Uterus (tissue), 4 donors: ENCODE measurements around the gene RRAS. TPM values are rescaled to one million over a fixed set of nuclear protein-coding genes. Genes with fewer than 3 reads are reported as not detected.

Experiments used
- DNase-seq, 2 donors: peaks; one replicate each; pipeline ENCODE4 v3.0.0-alpha.2; 2019 to 2020
- H3K27ac ChIP-seq, 2 donors: fragments of 200-600 bp; sonication (generic); 1 replicate in 1 of 2; 2 replicates in 1 of 2; pipeline ENCODE4 v1.5.1; 2016 to 2018
- H3K27me3 ChIP-seq, 2 donors: fragments of 200-600 bp; sonication (generic); one replicate each; pipeline ENCODE4 v1.5.1; 2018 to 2019; ENCODE audit warnings: control low read depth in 1 of 2
- H3K36me3 ChIP-seq, 2 donors: fragments of 200-600 bp; sonication (generic); one replicate each; pipeline ENCODE4 v1.5.1; 2019; ENCODE audit warnings: control low read depth in 1 of 2
- H3K4me1 ChIP-seq, 2 donors: fragments of 200-600 bp; sonication (generic); one replicate each; pipeline ENCODE4 v1.5.1; 2018 to 2019; ENCODE audit warnings: control low read depth in 1 of 2
- H3K4me3 ChIP-seq, 2 donors: fragments of 200-600 bp; sonication (generic); 1 replicate in 1 of 2; 2 replicates in 1 of 2; pipeline ENCODE4 v1.5.1; 2018 to 2019; ENCODE audit warnings: mild to moderate bottlenecking in 1 of 2
- H3K9me3 ChIP-seq, 2 donors: fragments of 200-600 bp; sonication (generic); one replicate each; pipeline ENCODE4 v1.5.1; 2019; ENCODE audit warnings: control low read depth in 1 of 2
- POLR2A ChIP-seq, 2 donors: fragments of 450-650 bp; IDR thresholded peaks; one replicate each; pipeline ENCODE4 v1.6.1; 2016; ENCODE audit warnings: antibody characterized with exemption in 2 of 2, mild to moderate bottlenecking in 1 of 2, moderate library complexity in 1 of 2
- intact Hi-C: fragments of 100-400 bp; cut with DNase I; formaldehyde crosslinking; loops from one replicate; pipeline ENCODE4 v1.15.1; 2023; ENCODE audit warnings: low total_unique reads
- total RNA-seq, 4 donors: library from RNA; depleted of rRNA in 3 of 4; stranded (reverse); fragments of >200 nt in 3 of 4; gene quantifications; one replicate each; pipeline versions ENCODE4 v1.1.0 to v1.2.4, GENCODE V29; 2014 to 2023
- TF ChIP-seq, protein P1 (sequence below), 4 experiments: fragments of 200-600 bp in 2 of 4; fragments of 450-650 bp in 2 of 4; sonication (generic) in 2 of 4; IDR thresholded peaks; one replicate each; pipeline ENCODE4 v1.5.1; 2016 to 2019; ENCODE audit warnings: antibody characterized with exemption in 4 of 4, mild to moderate bottlenecking in 2 of 4, moderate library complexity in 1 of 4
- donor health status: DM: yes; HTN: yes; CAD: no.

RRAS gene
- total RNA-seq, 4 donors from 2014 or later, result 17.1 to 106 (median 47.7) TPM

DNA sequence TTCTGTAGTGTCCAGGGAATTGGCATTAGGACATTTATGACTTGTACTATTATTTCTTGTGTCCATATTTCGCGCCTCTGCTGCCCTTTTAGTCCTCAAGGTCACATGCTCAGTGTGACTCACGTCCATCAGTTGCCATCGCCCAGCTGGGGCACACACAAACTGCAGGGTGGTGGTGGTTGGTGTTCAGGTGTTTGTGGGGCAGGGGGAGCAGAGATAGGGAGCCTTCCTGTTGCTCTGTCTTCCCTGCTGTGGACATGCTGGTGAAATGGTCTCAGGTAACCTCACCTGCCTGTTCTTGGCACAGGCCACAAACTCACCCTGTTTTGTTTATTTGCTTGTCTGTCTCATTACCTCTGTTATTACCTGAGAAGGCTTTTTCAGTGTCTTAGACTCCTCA, 26.6 kb downstream of the RRAS start:
- no peak overlapping the region for H3K27ac ChIP-seq

DNA sequence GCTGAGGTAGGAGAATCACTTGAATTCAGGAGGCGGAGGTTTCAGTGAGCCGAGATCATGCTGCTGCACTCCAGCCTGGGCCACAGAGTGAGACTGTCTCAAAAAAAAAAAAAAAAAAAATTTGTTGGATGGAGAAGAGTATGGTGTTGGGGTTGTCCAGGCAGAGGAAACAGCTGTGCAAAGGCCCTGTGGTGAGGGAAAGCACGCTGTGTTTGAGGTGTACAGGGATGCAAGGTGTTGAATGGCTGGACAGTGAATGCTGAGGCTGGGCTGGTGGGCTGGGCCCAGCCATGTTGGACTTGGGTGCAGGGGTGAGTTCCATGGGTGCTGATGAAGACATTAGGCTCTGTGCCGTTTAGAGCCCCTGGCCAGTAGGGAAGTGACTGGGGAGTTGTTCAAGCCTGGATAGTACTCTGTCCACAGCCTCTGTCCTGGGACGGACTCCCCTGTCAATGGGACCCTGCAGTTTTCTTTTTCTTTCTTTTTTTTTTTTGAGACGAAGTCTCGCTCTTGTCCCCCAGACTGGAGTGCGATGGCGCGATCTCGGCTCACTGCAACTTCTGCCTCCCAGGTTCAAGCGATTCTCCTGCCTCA, 30.3 kb downstream of the RRAS start:
- Histone ChIP-seq H3K36me3 (no peaks in the 10 kb centered on the region), H3K27ac (no peak overlapping the region), H3K4me3 (no peak overlapping the region), H3K9me3 (no peaks in the 10 kb centered on the region), H3K27me3 (no peaks in the 10 kb centered on the region), H3K4me1 (no peaks in the 10 kb centered on the region)
- TF ChIP-seq POLR2A (IDR thresholded peaks at IDR 0.05), result no peak
- TF ChIP-seq, protein P1, sequence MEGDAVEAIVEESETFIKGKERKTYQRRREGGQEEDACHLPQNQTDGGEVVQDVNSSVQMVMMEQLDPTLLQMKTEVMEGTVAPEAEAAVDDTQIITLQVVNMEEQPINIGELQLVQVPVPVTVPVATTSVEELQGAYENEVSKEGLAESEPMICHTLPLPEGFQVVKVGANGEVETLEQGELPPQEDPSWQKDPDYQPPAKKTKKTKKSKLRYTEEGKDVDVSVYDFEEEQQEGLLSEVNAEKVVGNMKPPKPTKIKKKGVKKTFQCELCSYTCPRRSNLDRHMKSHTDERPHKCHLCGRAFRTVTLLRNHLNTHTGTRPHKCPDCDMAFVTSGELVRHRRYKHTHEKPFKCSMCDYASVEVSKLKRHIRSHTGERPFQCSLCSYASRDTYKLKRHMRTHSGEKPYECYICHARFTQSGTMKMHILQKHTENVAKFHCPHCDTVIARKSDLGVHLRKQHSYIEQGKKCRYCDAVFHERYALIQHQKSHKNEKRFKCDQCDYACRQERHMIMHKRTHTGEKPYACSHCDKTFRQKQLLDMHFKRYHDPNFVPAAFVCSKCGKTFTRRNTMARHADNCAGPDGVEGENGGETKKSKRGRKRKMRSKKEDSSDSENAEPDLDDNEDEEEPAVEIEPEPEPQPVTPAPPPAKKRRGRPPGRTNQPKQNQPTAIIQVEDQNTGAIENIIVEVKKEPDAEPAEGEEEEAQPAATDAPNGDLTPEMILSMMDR (IDR thresholded peaks at IDR 0.05), result no peak
- intact Hi-C loops, result no loop called here
- no peak for DNase-seq

More for the DNA sequence above, 26.6 kb downstream of the RRAS start:
- Histone ChIP-seq H3K4me1 (no peaks in the 10 kb centered on the region), H3K9me3 (no peaks in the 10 kb centered on the region), H3K4me3 (no peak overlapping the region), H3K27me3 (no peaks in the 10 kb centered on the region), H3K36me3 (no peaks in the 10 kb centered on the region)
- DNase-seq, result no peak
- intact Hi-C loops, result no loop called here
- TF ChIP-seq POLR2A (IDR thresholded peaks at IDR 0.05), result no peak
- TF ChIP-seq, protein P1 (IDR thresholded peaks at IDR 0.05), result no peak

DNA sequence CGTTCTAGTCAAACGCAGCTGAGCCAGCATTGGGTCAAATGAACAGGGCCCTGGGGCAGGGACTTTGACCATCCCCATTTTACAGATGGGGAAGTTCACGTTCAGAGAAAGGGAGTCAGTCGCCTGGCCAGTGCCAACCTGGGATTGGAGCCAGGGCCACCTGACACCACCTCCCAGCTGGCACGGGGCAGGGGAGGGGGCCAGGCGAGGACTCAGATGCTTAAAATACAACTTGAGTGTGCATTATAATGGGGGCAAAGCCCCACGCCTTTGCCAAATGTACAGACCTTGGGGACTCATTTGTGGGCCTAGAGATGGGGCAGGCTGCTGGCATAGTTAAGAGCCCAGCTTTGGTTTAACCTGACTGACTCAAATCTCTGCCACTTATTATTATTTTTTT, 34.3 kb downstream of the RRAS start:
- Histone ChIP-seq H3K27ac (no peak overlapping the region), H3K4me1 (no peaks in the 10 kb centered on the region), H3K36me3 (no peaks in the 10 kb centered on the region), H3K9me3 (no peaks in the 10 kb centered on the region), H3K4me3 (no peak overlapping the region), H3K27me3 (no peaks in the 10 kb centered on the region)
- TF ChIP-seq, protein P1 (IDR thresholded peaks at IDR 0.05), result no peak
- TF ChIP-seq POLR2A (IDR thresholded peaks at IDR 0.05), result no peak
- intact Hi-C loops, result no loop called here
- DNase-seq, result no peak

DNA sequence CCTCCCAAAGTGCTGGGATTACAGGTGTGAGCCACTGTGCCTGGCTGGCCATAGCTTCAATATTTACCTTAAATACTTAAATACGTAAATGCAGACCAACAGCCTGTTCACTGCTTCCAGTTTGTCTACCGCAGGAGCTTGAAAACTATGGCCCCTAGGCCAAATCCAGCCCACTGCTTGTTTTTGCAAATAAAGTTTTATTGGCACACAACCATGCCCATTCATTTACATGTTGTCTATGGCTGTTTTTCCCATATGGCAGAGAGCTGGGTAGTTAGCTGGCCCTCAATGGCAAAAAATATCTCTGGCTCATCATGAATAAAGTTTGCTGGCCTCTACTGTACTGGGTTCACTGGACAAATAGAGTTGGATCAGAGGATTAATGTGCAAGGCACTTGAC, 37.1 kb downstream of the RRAS start:
- DNase-seq, result no peak
- TF ChIP-seq, protein P1 (IDR thresholded peaks at IDR 0.05), result no peak
- no peak for TF ChIP-seq POLR2A (IDR thresholded peaks at IDR 0.05)
- Histone ChIP-seq H3K27ac (no peak overlapping the region), H3K27me3 (no peaks in the 10 kb centered on the region), H3K4me1 (no peaks in the 10 kb centered on the region), H3K36me3 (no peaks in the 10 kb centered on the region), H3K9me3 (no peaks in the 10 kb centered on the region), H3K4me3 (no peak overlapping the region)
- intact Hi-C loops, result no loop called here

DNA sequence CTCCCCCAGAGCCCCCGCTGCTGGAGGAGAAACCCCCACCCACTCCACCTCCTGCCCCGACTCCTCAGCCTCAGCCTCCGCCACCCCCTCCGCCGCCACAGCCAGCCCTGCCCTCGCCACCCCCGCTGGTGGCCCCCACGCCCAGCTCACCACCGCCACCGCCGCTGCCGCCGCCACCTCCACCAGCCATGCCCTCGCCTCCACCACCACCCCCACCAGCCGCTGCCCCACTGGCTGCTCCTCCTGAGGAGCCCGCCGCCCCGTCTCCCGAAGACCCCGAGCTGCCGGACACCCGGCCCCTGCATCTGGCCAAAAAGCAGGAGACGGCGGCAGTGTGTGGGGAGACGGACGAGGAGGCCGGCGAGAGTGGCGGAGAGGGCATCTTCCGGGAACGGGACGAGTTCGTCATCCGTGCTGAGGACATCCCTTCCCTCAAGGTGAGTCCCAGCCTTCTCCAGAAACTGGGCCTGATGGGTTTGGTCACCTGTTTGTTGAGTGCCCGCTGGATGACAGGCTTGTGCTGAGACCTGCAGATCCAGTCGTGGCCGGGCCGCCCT, 38.4 kb downstream of the RRAS start:
- H3K9me3 ChIP-seq, result no peaks in the 10 kb centered on the region
- no peaks in the 10 kb centered on the region for H3K36me3 ChIP-seq
- intact Hi-C loops, result no loop called here
- H3K27me3 ChIP-seq, result no peaks in the 10 kb centered on the region
- no peak for DNase-seq
- H3K4me1 ChIP-seq, result no peaks in the 10 kb centered on the region
- TF ChIP-seq, protein P1 (IDR thresholded peaks at IDR 0.05), result no peak
- TF ChIP-seq POLR2A (IDR thresholded peaks at IDR 0.05), result no peak
- H3K27ac ChIP-seq, result no peak overlapping the region
- H3K4me3 ChIP-seq, result no peak overlapping the region
